Right lobe of liver (tissue), 6 donors: ENCODE measurements around the gene PNPLA4. TPM values are rescaled to one million over a fixed set of nuclear protein-coding genes. Genes with fewer than 3 reads are reported as not detected.

Experiments used
- ATAC-seq, 4 donors: fragments of 200-7000 bp; cut with Tn5 transposase; one replicate each; pipeline ENCODE4 v1.9.1; 2020; ENCODE audit warnings: mild to moderate bottlenecking in 4 of 4, moderate library complexity in 4 of 4
- DNase-seq, 3 donors: peaks; one replicate each; pipeline ENCODE4 v3.0.0-alpha.2; 2020
- H3K27ac ChIP-seq, 3 donors: fragments of 200-600 bp; one replicate each; pipeline ENCODE4 v1.8.0; 2022
- H3K27me3 ChIP-seq, 2 donors: fragments of 200-600 bp; one replicate each; pipeline ENCODE4 v1.8.0; 2022
- H3K36me3 ChIP-seq, 4 donors: fragments of 200-600 bp; sonication (generic) in 1 of 4; one replicate each; pipeline versions ENCODE4 v1.5.1 to v1.8.0; 2017 to 2022; ENCODE audit warnings: control low read depth in 1 of 4
- H3K4me1 ChIP-seq, 4 donors: fragments of 200-600 bp; sonication (generic) in 1 of 4; one replicate each; pipeline versions ENCODE4 v1.5.1 to v1.8.0; 2017 to 2022; ENCODE audit warnings: control low read depth in 1 of 4
- H3K4me3 ChIP-seq, 3 donors: fragments of 200-600 bp; one replicate each; pipeline ENCODE4 v1.8.0; 2022
- H3K9me3 ChIP-seq, 4 donors: fragments of 200-600 bp; sonication (generic) in 1 of 4; one replicate each; pipeline versions ENCODE4 v1.5.1 to v1.8.0; 2017 to 2022; ENCODE audit warnings: control low read depth in 1 of 4
- CTCF ChIP-seq, 4 donors: fragments of 200-600 bp in 3 of 4; fragments of 450-650 bp in 1 of 4; IDR thresholded peaks; one replicate each; pipeline versions ENCODE4 v1.5.1 to v1.8.0; 2016 to 2022; ENCODE audit warnings: antibody characterized with exemption in 4 of 4, mild to moderate bottlenecking in 2 of 4
- POLR2A ChIP-seq: fragments of 450-650 bp; IDR thresholded peaks from one replicate; pipeline ENCODE4 v1.6.1; 2017; ENCODE audit warnings: antibody characterized with exemption, mild to moderate bottlenecking
- WGBS: methylation state at CpG from one replicate; pipeline ENCODE4 v1.1.6; 2018; ENCODE audit warnings: low coverage, low lambda C conversion rate; ENCODE audit not compliant: insufficient coverage; ENCODE audit errors: missing lambda C conversion rate; 5-methylcytosine and 5-hydroxymethylcytosine counted together
- intact Hi-C, 2 donors: fragments of 100-400 bp; cut with DNase I; formaldehyde crosslinking; loops; one replicate each; pipeline versions ENCODE4 v1.11.2 to v1.14.1; 2022
- small RNA-seq, 2 experiments: library from RNA; depleted of rRNA; stranded (forward); fragments of <200 nt; gene quantifications; one replicate each; pipeline ENCODE3, GENCODE V24; 2016
- total RNA-seq, 6 experiments: library from RNA; depleted of rRNA in 2 of 6; stranded (reverse); fragments of >200 nt in 2 of 6; fragmentation: NEBNext Ultra II Directional in 3 of 6; extraction: Animal tissue kit (Norgen Biotek cat#: 25700) in 3 of 6; gene quantifications; one replicate each; pipeline versions ENCODE4 v1.1.0 to v1.2.4, GENCODE V29; 2016 to 2023
- donor health status: DM: no; HTN: yes; CAD: no.
- donor health status: DM: no; HTN: no; CAD: no.
- donor health status: DM: no; HTN: no; CAD: no.
- donor health status: DM: no; HTN: yes; CAD: no.
- donor health status: DM: no; HTN: yes; CAD: no.

Gene PNPLA4
- total RNA-seq, 6 experiments from 2014 or later = 14.4 to 48.7 (median 26.2) TPM

- H3K27ac ChIP-seq = no peak overlapping the region
- H3K4me3 ChIP-seq = no peak overlapping the region
- no peaks in the 10 kb centered on the region for H3K36me3 ChIP-seq
- no peak for TF ChIP-seq CTCF (IDR thresholded peaks at IDR 0.05)
- TF ChIP-seq POLR2A = no peak
- whole genome bisulfite sequencing = 70% methylated on average over 4 of the region's 4 CpGs
- ATAC-seq (no peak), DNase-seq (no peak)
- intact Hi-C loops = no loop called here
- no peaks in the 10 kb centered on the region for H3K4me1 ChIP-seq
- no peaks in the 10 kb centered on the region for H3K27me3 ChIP-seq
- H3K9me3 ChIP-seq = no peaks in the 10 kb centered on the region
These were observed 55.2 kb downstream of the PNPLA4 start for GRCh38 chrX:7872042-7872441.

GRCh38 chrX:7852166-7852565, 75.0 kb downstream of the PNPLA4 start:
- Histone ChIP-seq H3K4me3 (no peak overlapping the region), H3K36me3 (no peaks in the 10 kb centered on the region), H3K27me3 (no peaks in the 10 kb centered on the region), H3K9me3 (no peaks in the 10 kb centered on the region), H3K4me1 (no peaks in the 10 kb centered on the region), H3K27ac (no peak overlapping the region)
- DNase-seq (no peak), ATAC-seq (no peak)
- intact Hi-C loops = no loop called here
- WGBS = 5% methylated on average over 1 of the region's 1 CpG
- TF ChIP-seq CTCF (IDR thresholded peaks at IDR 0.05) (no peak), POLR2A (no peak)

Small RNAs within 50 kb of the gene (small RNA-seq; reads per million reads assigned to genes)
- gene AC005296.1 = 0 reads per million in 2 experiments

Other genes with a start within 250 kb of the PNPLA4 start
- gene VCX, start 84.2 kb downstream of the PNPLA4 start, total RNA-seq = not detected
- gene VCX2, start 243.9 kb upstream of the PNPLA4 start, total RNA-seq = not detected